Heart right ventricle (tissue), 16 donors: ENCODE data around the gene IL1RAPL1. TPM values are rescaled to one million over a fixed set of nuclear protein-coding genes. Genes with fewer than 3 reads are reported as not detected.

Source experiments
- ATAC-seq, 8 donors: fragments of 200-7000 bp; cut with Tn5 transposase; one replicate each; pipeline ENCODE4 v1.9.1; 2020; ENCODE audit warnings: mild to moderate bottlenecking in 8 of 8, moderate library complexity in 8 of 8, moderate number of reproducible peaks in 1 of 8
- DNase-seq, 2 donors: peaks; one replicate each; pipeline ENCODE4 v3.0.0-alpha.2; 2020
- H3K27ac ChIP-seq, 10 donors: fragments of 200-600 bp; sonication (generic) in 2 of 10; one replicate each; pipeline versions ENCODE4 v1.5.0 to v1.8.0; 2020 to 2022; ENCODE audit warnings: mild to moderate bottlenecking in 3 of 10
- H3K27me3 ChIP-seq, 7 donors: fragments of 200-600 bp; one replicate each; pipeline ENCODE4 v1.8.0; 2021 to 2022; ENCODE audit warnings: mild to moderate bottlenecking in 2 of 7
- H3K36me3 ChIP-seq, 9 donors: fragments of 200-600 bp; sonication (generic) in 1 of 9; one replicate each; pipeline versions ENCODE4 v1.5.0 to v1.8.0; 2020 to 2022; ENCODE audit warnings: mild to moderate bottlenecking in 2 of 9
- H3K4me1 ChIP-seq, 9 donors: fragments of 200-600 bp; sonication (generic) in 1 of 9; one replicate each; pipeline versions ENCODE4 v1.5.0 to v1.8.0; 2020 to 2022; ENCODE audit warnings: mild to moderate bottlenecking in 4 of 9
- H3K4me3 ChIP-seq, 10 donors: fragments of 200-600 bp; sonication (generic) in 2 of 10; one replicate each; pipeline versions ENCODE4 v1.5.0 to v1.8.0; 2020 to 2022; ENCODE audit warnings: mild to moderate bottlenecking in 7 of 10, moderate library complexity in 2 of 10
- H3K9me3 ChIP-seq, 11 donors: fragments of 200-600 bp in 10 of 11; sonication (generic) in 2 of 11; one replicate each; pipeline versions ENCODE4 v1.5.0 to v1.8.0; 2013 to 2022; ENCODE audit warnings: mild to moderate bottlenecking in 2 of 11, control low read depth in 1 of 11, moderate library complexity in 1 of 11
- CTCF ChIP-seq, 9 donors: fragments of 200-600 bp; sonication (generic) in 2 of 9; IDR thresholded peaks; one replicate each; pipeline versions ENCODE4 v1.5.0 to v1.8.0; 2021 to 2022; ENCODE audit warnings: antibody characterized with exemption in 9 of 9, mild to moderate bottlenecking in 5 of 9, moderate library complexity in 1 of 9
- WGBS, 2 donors: extraction: QIAGEN DNeasy Blood & Tissue Kit; methylation state at CpG; one replicate each; pipeline ENCODE4 v1.1.7; 2013; ENCODE audit warnings: inconsistent platforms in 1 of 2; 5-methylcytosine and 5-hydroxymethylcytosine counted together
- intact Hi-C, 10 donors: fragments of 100-400 bp; cut with DNase I; formaldehyde crosslinking; loops; one replicate each; pipeline versions ENCODE4 v1.11.1 to v1.14.2; 2022
- polyA plus RNA-seq, 2 donors: library from polyadenylated mRNA; stranded (reverse); fragments of 200-250 nt; gene quantifications; one replicate each; pipeline ENCODE4 v1.2.3, GENCODE V29; 2013
- total RNA-seq, 10 donors: library from RNA; stranded (reverse); fragmentation: NEBNext Ultra II Directional in 3 of 10; extraction: Animal tissue kit (Norgen Biotek cat#: 25700) in 3 of 10; gene quantifications; one replicate each; pipeline versions ENCODE4 v1.2.1 to v1.2.4, GENCODE V29; 2021 to 2023
- donor health status: Arrhythmogenic right ventricular cardiomyopathy.
- donor health status: ischemic (EF 13 %, LVEDD 7.1; RV severe dilation, severe dysfunction).
- donor health status: healthy with polysubstance abuse.
- donor health status: DM: no; HTN: yes; CAD: no.
- donor health status: DM: no; HTN: no; CAD: no.
- donor health status: ischemic (EF 25% LVEDD 6.9; RV normal size, moderate dysfunction).
- donor health status: ischemic (EF 25% LVEDD 5.7; RV mildly dilated, moderate dysfunction).
- donor health status: healthy.
- donor health status: DM: yes; HTN: yes; CAD: no.
- donor health status: Ischemic cardiomyopathy.
- donor health status: ischemic (EF 35%, LVEDD 5.7; RV mildly dilated, moderate dysfunction).
- donor health status: nonischemic (EF 11% LVEDD 7.7; RV severe dilation, severe dysfunction).
- donor health status: DM: yes; HTN: yes; CAD: no.
- donor health status: PGD.
- donor health status: ischemic (EF 29% LVEDD 5.4; RV normal size, mild dysfunction).
- donor health status: nonischemic (EF 23%, LVEDD 6.1; RV moderate dilation, normal function).

The IL1RAPL1 gene
- total and polyA plus RNA-seq, 12 donors, result 0.13 to 6.3 (median 2.8) TPM

GRCh38 chrX:29233592-29234183, 646.4 kb downstream of the IL1RAPL1 start:
- Histone ChIP-seq H3K9me3 (no peaks in the 10 kb centered on the region), H3K36me3 (no peaks in the 10 kb centered on the region), H3K4me3 (no peak overlapping the region), H3K4me1 (no peaks in the 10 kb centered on the region), H3K27ac (no peak overlapping the region), H3K27me3 (no peaks in the 10 kb centered on the region)
- WGBS, 2 donors, result 75 to 80% methylated on average over 7 of the region's 7 CpGs
- peak in 1 of 8 donors; percentile 65 for ATAC-seq
- no peak for TF ChIP-seq CTCF (IDR thresholded peaks at IDR 0.05)
- no peak for DNase-seq
- intact Hi-C loops, result no loop called here

DNA sequence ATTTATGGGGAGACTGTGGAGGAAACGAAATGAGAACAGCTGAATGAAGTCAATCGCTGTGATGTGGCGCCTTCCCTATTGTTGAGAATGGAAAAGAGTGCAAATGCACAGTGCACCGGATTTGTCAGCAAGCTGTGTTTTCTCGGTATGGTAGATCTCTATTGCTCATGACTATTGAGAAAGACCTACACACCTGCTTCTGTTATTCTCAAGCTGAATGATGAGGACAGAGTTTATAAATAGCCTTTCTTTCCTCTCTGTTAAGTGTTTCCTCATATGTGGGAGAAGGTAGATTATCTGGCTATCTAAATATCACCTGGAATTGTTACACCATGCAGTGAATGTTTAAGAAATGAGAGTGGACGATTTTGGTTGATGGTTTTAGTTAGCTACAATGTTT, 650.7 kb downstream of the IL1RAPL1 start:
- intact Hi-C loops, result no loop called here
- TF ChIP-seq CTCF (IDR thresholded peaks at IDR 0.05), result no peak
- ATAC-seq, result no peak
- no peaks in the 10 kb centered on the region for H3K36me3 ChIP-seq
- no peaks in the 10 kb centered on the region for H3K9me3 ChIP-seq
- 73 to 75% methylated on average over 6 of the region's 6 CpGs for WGBS, 2 donors
- H3K4me3 ChIP-seq, result no peak overlapping the region
- no peak overlapping the region for H3K27ac ChIP-seq
- H3K4me1 ChIP-seq, result no peaks in the 10 kb centered on the region
- DNase-seq, result no peak
- H3K27me3 ChIP-seq, result no peaks in the 10 kb centered on the region

- H3K36me3 ChIP-seq, result no peaks in the 10 kb centered on the region
- TF ChIP-seq CTCF (IDR thresholded peaks at IDR 0.05), result no peak
- ATAC-seq (no peak), DNase-seq (no peak)
- H3K4me3 ChIP-seq, result no peak overlapping the region
- H3K27ac ChIP-seq, result no peak overlapping the region
- 62 to 86% methylated on average over 2 of the region's 2 CpGs for WGBS, 2 donors
- intact Hi-C loops, result no loop called here
- no peaks in the 10 kb centered on the region for H3K27me3 ChIP-seq
- H3K9me3 ChIP-seq, result no peaks in the 10 kb centered on the region
- no peaks in the 10 kb centered on the region for H3K4me1 ChIP-seq
Measured at GRCh38 chrX:29241809-29242208, 654.6 kb downstream of the IL1RAPL1 start.

DNA sequence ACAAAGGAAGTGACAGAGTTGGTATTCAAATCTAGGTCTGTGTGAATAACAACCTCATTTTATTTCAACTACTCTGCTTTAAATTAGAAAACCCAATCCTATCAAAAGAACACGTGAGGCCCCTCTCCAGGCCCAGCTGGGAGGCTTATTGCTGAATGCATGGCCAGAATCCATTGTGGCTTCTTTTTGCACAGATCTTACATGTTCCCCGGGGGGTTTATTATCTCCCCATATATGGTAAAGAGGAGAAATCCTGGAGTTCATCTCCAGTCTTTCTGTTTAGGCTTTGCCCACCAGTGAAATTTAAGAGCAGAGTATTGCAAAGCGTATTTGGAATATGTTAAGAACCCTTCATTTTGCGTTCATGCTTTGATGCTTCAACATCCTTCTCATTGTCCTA, 655.6 kb downstream of the IL1RAPL1 start:
- Histone ChIP-seq H3K4me1 (no peaks in the 10 kb centered on the region), H3K9me3 (no peaks in the 10 kb centered on the region), H3K27ac (no peak overlapping the region), H3K27me3 (no peaks in the 10 kb centered on the region), H3K4me3 (no peak overlapping the region), H3K36me3 (no peaks in the 10 kb centered on the region)
- DNase-seq (no peak), ATAC-seq (no peak)
- no peak for TF ChIP-seq CTCF (IDR thresholded peaks at IDR 0.05)
- intact Hi-C loops, result no loop called here
- 86 to 90% methylated on average over 4 of the region's 4 CpGs for WGBS, 2 donors
